ENCODE results near the gene ADGRL2.

Gene ADGRL2

DNA sequence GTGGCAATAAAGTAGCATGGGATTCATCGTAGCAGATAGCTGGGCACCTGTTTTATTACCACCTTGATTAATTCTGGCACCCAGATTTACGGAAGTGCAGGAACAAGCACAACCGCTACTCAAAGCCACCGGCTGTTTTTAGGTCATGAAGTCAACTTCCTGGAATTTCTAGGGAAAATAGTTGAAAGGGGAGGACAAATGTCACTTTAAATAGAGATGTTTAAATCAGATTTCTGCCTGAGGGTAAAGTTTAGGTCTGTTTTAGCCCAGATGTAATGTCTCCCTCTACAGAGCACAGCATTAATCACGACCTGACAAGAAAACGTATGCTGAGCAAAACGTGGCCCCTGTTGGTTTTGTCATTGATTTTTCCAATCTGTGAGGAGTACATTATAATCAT, 8.0 kb downstream of the ADGRL2 start:
- no peak for DNase-seq

- DNase-seq: no peak
Observed at GRCh38 chr1:81809808-81810207, 9.1 kb downstream of the ADGRL2 start.

- no peak for DNase-seq
Observed at GRCh38 chr1:81811757-81812371, 11.1 kb downstream of the ADGRL2 start.

GRCh38 chr1:81812712-81813111, 12.0 kb downstream of the ADGRL2 start:
- DNase-seq: no peak

DNA sequence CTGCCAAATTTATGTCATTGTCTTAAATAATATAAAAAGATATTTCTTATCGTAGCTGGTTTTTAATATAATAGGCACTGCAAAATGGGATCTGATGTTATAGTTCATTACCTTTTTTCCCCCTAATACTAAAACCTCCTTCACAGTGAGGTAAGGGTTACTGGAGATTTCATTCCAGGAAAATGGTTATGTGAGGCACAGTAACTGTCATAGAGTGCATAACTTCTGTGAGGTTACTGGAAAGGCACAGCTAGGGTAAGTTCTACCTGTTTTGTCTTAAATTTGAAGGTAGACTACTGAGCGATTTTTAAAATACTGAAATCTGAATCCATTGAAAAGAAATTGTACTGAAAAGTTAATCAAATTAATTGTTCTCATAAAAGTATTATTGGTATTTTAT, 13.0 kb downstream of the ADGRL2 start:
- DNase-seq: no peak

- no peak for DNase-seq
Observed at GRCh38 chr1:81819613-81820012, 18.9 kb downstream of the ADGRL2 start.

GRCh38 chr1:81820765-81821164, 20.0 kb downstream of the ADGRL2 start:
- no peak for DNase-seq

- DNase-seq: no peak
Observed at GRCh38 chr1:81823082-81823481, 22.3 kb downstream of the ADGRL2 start.

GRCh38 chr1:81824759-81825158, 24.0 kb downstream of the ADGRL2 start:
- no peak for DNase-seq

DNA sequence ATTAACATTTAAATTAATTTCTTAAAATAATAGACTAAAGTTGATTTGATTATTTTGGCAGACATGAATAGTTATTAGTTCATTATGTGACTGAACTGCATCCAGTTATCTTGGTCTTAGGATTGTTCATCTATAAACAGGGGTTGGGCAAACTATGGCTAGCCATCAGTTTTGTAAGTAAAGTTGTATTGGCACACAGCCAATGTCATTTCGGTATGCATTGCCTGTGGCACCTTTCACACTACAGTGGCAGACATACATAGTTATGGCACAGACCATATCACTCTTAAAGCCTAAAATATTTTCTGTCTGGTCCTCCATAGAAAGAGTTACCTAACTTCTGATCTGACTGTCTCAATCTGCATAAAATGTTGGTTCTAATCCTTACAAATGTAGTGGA, 27.2 kb downstream of the ADGRL2 start:
- DNase-seq: no peak

DNA sequence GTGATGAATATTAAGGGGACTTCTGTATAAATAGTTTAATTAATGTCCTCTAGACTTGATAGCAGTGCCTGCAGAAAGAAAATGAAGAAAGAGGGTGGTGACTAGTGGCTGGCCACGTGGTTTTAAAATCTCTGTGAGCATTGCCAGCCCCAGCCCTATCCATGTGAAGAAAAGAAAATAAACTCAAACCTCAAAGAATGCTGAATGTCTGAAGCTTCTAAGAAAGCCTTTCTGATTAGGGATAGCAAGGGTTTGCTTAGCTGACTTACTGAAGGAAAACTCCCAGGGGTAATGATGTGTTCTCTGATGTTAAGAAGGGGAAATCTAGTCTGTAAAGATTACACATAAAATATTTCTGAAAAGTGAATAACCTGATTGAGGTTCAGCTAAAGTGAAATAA, 31.8 kb downstream of the ADGRL2 start:
- no peak for DNase-seq

GRCh38 chr1:81833722-81834121, 33.0 kb downstream of the ADGRL2 start:
- DNase-seq: no peak

DNA sequence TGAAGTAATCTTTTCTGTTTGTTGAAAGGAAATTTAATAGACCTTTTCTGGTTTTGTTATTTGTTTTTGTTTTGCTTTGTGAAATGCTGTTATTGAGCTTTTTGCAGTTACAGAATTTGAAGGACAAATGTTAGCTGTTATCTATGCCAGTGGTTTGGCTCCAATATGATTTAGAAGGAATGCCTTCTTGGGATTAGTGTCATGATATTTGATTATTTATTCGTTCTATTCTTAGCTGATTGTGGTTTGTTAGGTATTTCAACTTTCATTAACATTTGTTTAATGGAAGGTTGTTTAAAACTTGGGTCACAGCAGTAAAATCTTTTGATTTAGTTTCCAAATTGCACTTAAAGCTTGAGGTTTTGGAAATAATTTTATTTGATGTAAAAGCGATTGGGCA, 33.5 kb downstream of the ADGRL2 start:
- DNase-seq: no peak

GRCh38 chr1:81834921-81835698, 34.4 kb downstream of the ADGRL2 start:
- DNase-seq: no peak

DNA sequence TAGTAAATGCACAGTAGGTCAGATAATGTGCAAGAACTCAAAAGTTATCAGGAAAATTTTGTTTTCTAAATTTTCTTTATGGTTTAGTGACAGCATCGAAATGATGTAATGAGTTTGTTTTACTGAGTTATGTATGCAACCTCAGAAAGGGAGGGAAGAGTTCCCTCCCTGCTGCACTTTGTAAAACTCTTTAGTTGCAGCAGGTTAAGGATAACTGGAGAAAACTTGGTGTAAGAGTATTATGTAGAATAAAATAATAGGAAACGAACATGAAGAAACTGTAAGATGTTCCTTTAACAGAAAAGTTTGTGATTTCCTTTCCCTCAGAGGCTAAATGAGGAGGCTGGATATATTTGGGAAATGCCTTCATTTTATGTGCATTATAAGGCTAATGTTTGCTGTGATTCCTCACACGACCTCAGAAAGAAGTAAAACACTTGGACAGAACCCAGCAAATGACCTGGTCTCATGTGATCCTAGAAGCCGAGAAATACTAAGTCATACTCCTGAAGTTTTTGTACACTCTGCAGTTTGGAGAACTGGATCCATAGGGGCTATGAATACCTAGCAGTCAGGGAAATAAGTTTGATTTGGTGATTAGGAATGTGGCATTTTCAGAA, 35.4 kb downstream of the ADGRL2 start:
- DNase-seq: no peak

DNA sequence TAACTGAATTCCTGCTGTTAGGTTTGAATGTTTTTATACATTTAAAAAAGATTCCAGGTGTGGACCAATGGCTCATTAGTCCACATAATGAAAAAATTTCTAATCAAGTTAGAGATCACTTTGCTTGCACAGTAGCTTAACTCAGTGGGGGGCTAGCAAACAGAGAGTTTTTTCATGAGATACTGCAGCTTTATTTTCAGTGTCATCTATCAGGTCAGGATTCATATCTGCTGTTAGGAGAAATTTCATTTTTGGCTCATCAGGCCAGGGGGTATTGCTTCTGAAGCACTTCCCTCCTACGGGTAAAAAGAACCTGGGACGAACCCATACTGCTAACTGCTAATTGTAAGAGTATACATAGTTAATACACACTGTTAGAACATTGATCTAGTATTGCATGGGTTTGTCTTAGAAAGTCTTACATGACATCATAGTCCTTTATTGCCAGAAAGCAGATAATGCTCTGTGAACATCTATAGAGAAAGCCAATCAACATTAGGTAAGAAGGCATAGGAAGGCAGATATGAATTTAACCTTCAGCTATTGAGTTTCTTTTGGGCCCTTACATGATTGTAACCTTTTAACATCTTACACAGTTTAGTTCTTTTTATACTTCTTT, 38.0 kb downstream of the ADGRL2 start:
- DNase-seq: no peak

DNA sequence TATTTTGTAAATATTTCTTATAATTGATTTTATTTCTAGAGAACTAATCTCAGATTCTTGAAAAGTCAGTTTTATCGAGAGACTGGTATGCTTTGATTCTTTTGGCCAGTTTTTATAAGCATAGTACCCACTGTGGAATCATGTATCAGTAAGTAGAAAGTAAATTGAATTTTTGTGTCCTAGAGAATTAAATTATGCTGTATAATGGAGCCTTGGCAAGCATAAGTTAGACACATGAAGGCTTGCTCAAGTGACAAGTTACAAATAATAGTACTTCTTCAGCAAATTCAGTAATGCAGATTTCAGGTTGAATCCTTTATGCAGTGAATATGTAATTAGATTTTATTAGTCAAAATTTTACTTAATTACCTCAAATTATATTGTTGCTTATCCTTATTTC, 40.1 kb downstream of the ADGRL2 start:
- DNase-seq: no peak

DNA sequence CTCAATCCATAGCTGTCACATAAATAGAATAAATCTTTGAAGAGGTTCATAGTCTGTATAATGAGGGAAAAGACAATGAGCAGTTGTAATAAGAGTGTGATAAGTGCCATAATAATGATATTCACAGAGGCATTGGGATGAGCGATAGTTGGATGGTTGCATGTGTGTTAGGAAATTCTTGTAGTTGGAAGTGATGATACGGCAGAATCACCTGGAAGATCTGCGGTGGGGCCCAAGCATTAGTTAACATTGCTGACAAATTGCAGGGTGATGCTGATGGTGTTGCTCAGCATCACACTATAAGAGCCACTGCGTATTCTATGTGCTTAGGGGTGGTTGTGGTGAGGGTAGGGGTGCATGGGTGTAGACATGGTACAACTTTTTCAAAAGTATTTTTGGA, 41.1 kb downstream of the ADGRL2 start:
- no peak for DNase-seq

DNA sequence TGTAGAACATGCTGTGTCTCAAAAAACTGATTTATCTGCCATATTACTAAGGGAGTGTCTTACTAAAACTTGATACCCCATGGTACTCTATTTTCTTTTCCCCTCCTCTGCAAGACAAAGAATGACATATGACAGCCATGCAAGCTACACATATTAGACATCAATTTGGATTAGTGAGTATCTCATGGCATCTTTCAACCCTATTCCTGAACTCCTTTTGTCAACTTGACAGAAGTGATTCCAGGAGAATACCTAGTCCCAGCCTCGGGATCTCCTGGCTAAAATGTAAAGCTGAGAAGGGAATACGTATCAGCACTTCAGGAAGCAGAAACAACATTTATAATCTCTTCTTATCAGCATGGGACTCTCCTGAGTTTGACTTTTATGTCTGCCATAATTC, 43.7 kb downstream of the ADGRL2 start:
- no peak for DNase-seq

DNA sequence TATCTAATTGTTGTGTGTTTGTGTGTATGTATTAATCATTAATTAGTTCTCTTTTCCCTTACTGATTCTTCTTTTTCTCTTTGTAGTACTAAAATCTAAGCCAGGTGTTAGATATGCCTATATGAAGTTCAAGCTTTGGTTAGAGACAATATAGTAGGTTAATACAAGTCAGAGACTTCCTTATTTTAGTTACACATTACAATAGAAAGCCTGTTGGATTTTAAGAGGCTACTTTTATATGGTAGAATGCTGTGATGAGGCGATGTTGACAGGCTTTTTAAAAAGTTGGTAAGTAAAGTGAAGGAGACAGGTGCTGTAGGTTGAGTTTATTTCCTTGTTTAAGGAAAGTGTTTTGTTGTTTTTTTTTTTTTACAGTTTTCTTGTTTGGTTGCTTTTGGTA, 45.9 kb downstream of the ADGRL2 start:
- DNase-seq: no peak

- no peak for DNase-seq
Observed at GRCh38 chr1:81847063-81847462, 46.3 kb downstream of the ADGRL2 start.

DNA sequence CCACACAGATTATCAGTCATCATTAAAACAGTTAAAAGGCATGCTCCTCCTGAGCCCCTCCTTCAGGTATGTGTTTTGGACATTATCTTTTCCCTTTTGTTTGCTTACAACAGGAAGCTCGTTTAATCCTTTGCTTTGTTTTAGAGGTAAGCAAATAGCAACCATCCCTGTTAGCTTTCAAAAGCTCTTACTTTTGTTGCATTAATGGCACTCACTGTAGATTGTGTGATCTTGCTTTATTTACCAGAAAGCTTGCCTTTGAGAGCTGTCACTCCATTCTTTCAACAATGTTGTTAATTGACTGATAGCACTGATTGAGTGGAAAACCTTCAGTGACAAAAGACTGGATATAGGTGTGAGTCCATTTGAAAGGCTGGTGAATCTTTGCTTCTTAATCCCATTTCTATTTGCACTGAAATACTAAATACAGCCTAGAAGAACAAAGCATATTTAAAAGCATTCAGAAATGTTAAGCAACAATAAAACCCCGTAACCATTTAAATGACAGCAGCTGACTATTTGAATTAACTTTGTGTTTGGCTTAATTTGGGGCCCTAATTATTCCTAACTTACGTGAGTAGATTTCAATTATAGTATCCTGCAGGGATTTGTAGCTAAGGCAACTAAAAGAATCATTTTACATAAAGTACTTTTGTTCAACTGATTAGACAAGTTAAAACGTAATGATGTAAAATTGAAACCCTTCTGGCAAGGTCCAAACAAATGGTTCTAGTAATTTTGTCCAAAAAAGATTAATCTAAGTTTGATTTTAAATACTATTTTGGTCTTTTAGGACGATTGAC, 48.3 kb downstream of the ADGRL2 start:
- DNase-seq: no peak

DNA sequence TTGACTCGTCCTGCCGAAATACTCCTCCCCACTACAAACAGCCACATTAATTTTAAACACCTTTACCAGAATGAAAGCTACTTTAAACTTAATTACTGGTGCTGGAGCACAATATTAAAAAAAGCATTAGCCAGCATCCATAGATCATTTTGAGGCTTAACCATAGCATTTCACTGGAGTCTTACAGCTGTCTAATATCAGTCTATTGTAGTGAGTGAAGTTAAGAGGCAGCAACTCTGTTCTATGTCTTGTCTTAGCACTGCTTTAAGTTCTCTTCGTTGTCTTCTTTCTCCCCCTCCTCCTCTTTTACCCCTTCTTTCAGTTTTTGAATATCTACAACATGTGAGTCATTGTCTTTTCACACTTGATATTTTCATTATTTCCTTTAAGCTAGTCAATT, 49.3 kb downstream of the ADGRL2 start:
- DNase-seq: no peak
